ENCODE results near the gene GABBR2. TPM values are rescaled to one million over a fixed set of nuclear protein-coding genes. Genes with fewer than 3 reads are reported as not detected.

The GABBR2 gene
- polyA plus RNA-seq, 1 donor (not counting 4 experiments of a cell fraction or from before 2014, with no cell fraction given), result 0.01 TPM

DNA sequence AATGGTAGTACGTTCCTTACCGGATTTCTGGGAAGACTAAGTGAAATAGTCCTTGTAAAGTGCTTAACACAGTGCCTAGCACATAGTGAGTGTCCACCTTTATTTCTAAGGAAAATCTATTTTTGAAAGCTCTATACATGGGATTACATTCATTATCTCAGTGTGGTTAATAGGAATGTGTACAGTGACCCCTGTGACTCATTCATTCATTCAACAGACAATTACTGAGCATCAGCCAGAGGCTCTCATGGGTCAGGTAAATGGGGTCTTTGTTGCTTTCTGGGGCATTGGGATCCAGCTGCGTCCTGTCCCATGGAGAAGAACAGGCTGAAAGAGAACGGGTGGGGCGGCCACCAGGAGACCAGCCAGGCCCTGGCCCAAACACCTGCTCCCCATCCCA lies 227.1 kb downstream of the GABBR2 start:
- Histone ChIP-seq H3K36me3 (ENCODE audit: control insufficient read depth in 2 of 2, extremely low read depth in 1 of 2, insufficient read depth in 2 of 2, low read length in 2 of 2) (no peaks in the 10 kb centered on the region), H3K27me3 (ENCODE audit: control insufficient read depth, extremely low read depth, insufficient read depth, low read length) (peaks cover 8% of the 10 kb centered on the region), H3K9me3 (ENCODE audit: control insufficient read depth, low read depth, low read length) (no peaks in the 10 kb centered on the region), H3K9ac (ENCODE audit: control insufficient read depth, extremely low read depth, insufficient read depth, low read length) (no peak overlapping the region), H3K4me1 (ENCODE audit: control insufficient read depth, extremely low read depth, insufficient read depth, low read length) (peaks cover 8% of the 10 kb centered on the region), H3K27ac (ENCODE audit: control insufficient read depth, insufficient read depth, low read length) (no peak overlapping the region), H3K4me2 (ENCODE audit: control insufficient read depth, extremely low read depth, insufficient read depth, low read depth, low read length) (no peak overlapping the region), H3K4me3 (ENCODE audit: control insufficient read depth in 2 of 3, extremely low read depth in 1 of 3, insufficient read depth in 2 of 3, low read depth in 1 of 3, low read length in 3 of 3) (no peak overlapping the region), H4K20me1 (ENCODE audit: control insufficient read depth, extremely low read depth, insufficient read depth, low read length) (no peaks in the 10 kb centered on the region), H3K79me2 (ENCODE audit: control insufficient read depth, insufficient read depth, low read length) (no peaks in the 10 kb centered on the region), H2AFZ (ENCODE audit: control insufficient read depth, low read length) (no peak overlapping the region), H3K9me1 (ENCODE audit: control insufficient read depth, extremely low read depth, insufficient read depth, low read length) (no peaks in the 10 kb centered on the region)
- dilution Hi-C loops (cut with MboI; ENCODE audit: extremely low pct_ligation_motif_present, low sequenced_read_pairs), result no loop called here
- FAIRE-seq, result no peak
- TF ChIP-seq EZH2 (IDR thresholded peaks at IDR 0.05; ENCODE audit: low read length), result no peak
- TF ChIP-seq, protein P1, sequence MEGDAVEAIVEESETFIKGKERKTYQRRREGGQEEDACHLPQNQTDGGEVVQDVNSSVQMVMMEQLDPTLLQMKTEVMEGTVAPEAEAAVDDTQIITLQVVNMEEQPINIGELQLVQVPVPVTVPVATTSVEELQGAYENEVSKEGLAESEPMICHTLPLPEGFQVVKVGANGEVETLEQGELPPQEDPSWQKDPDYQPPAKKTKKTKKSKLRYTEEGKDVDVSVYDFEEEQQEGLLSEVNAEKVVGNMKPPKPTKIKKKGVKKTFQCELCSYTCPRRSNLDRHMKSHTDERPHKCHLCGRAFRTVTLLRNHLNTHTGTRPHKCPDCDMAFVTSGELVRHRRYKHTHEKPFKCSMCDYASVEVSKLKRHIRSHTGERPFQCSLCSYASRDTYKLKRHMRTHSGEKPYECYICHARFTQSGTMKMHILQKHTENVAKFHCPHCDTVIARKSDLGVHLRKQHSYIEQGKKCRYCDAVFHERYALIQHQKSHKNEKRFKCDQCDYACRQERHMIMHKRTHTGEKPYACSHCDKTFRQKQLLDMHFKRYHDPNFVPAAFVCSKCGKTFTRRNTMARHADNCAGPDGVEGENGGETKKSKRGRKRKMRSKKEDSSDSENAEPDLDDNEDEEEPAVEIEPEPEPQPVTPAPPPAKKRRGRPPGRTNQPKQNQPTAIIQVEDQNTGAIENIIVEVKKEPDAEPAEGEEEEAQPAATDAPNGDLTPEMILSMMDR (optimal IDR thresholded peaks at IDR 0.05 in 1 of 3, IDR thresholded peaks at IDR 0.05 in 1 of 3, conservative IDR thresholded peaks at IDR 0.05 in 1 of 3; ENCODE audit: extremely low read depth in 1 of 3, insufficient read depth in 2 of 3, low read length in 3 of 3), result no peak
- no peak for DNase-seq (ENCODE audit: low read depth, low spot score)

DNA sequence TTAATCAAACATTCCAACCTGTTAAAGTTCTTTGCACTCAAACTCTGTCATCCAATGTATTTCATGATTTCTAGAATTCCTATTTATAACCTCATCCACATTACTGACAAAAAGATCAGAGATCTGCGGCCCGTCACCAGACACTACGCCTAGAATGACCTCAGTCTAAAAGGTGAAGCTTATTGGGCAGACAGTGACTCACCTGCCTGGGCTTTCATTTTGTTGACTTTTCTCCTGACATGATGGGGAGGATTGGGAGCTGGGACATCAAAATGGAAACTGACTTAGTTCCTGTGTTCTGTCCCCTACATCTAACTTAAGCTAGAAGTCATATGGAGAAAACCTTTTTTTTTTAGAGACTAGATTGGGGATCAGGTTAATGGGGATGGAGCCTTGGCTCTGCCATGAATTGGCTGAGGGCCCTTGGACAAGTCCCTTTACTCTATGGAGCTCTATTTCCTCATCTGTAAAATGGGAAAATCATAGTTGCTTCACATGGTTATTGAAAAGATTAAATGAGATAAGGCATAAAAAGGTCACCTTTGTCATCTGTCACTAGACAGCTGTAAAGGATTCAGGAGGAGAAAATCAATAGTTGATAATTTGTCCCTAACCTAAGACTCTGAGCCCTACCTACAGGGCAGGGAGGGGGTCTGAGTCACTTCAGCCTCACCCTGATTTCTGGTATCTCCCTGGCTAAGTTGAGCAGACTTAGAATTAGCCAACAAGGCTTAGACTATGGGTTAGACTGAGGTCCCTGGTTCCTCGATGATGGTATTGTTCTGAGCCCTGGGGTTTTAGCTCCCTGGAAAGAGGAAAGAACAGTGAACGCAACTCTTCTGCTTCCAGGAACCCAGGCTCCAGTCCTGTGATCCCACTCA lies 228.5 kb downstream of the GABBR2 start:
- H3K4me2 ChIP-seq (ENCODE audit: control insufficient read depth, extremely low read depth, insufficient read depth, low read depth, low read length), result no peak overlapping the region
- no peak for TF ChIP-seq EZH2 (IDR thresholded peaks at IDR 0.05; ENCODE audit: low read length)
- TF ChIP-seq, protein P1 (optimal IDR thresholded peaks at IDR 0.05 in 1 of 3, IDR thresholded peaks at IDR 0.05 in 1 of 3, conservative IDR thresholded peaks at IDR 0.05 in 1 of 3; ENCODE audit: extremely low read depth in 1 of 3, insufficient read depth in 2 of 3, low read length in 3 of 3), result no peak
- H3K4me3 ChIP-seq (ENCODE audit: control insufficient read depth in 2 of 3, extremely low read depth in 1 of 3, insufficient read depth in 2 of 3, low read depth in 1 of 3, low read length in 3 of 3), result no peak overlapping the region
- peaks cover 8% of the 10 kb centered on the region for H3K4me1 ChIP-seq (ENCODE audit: control insufficient read depth, extremely low read depth, insufficient read depth, low read length)
- H3K9me3 ChIP-seq (ENCODE audit: control insufficient read depth, low read depth, low read length), result no peaks in the 10 kb centered on the region
- no peak overlapping the region for H3K27ac ChIP-seq (ENCODE audit: control insufficient read depth, insufficient read depth, low read length)
- H3K36me3 ChIP-seq (ENCODE audit: control insufficient read depth in 2 of 2, extremely low read depth in 1 of 2, insufficient read depth in 2 of 2, low read length in 2 of 2), result no peaks in the 10 kb centered on the region
- dilution Hi-C loops (cut with MboI; ENCODE audit: extremely low pct_ligation_motif_present, low sequenced_read_pairs), result no loop called here
- no peaks in the 10 kb centered on the region for H3K9me1 ChIP-seq (ENCODE audit: control insufficient read depth, extremely low read depth, insufficient read depth, low read length)
- H3K79me2 ChIP-seq (ENCODE audit: control insufficient read depth, insufficient read depth, low read length), result no peaks in the 10 kb centered on the region
- H2AFZ ChIP-seq (ENCODE audit: control insufficient read depth, low read length), result no peak overlapping the region
- H4K20me1 ChIP-seq (ENCODE audit: control insufficient read depth, extremely low read depth, insufficient read depth, low read length), result no peaks in the 10 kb centered on the region
- no peak overlapping the region for H3K9ac ChIP-seq (ENCODE audit: control insufficient read depth, extremely low read depth, insufficient read depth, low read length)
- DNase-seq (ENCODE audit: low read depth, low spot score) (no peak), FAIRE-seq (no peak)
- H3K27me3 ChIP-seq (ENCODE audit: control insufficient read depth, extremely low read depth, insufficient read depth, low read length), result no peaks in the 10 kb centered on the region
